Fibroblast of pulmonary artery (primary cell): Measurements from ENCODE around the gene UCHL3.

Experiments
- DNase-seq: peaks from one replicate; pipeline ENCODE4 v3.0.0-alpha.2; 2010; ENCODE audit warnings: low read depth
- H3K4me3 ChIP-seq: replicated peaks from 2 replicates; pipeline ENCODE4 v1.5.1; 2011; ENCODE audit warnings: low read depth, mild to moderate bottlenecking, control low read depth, low read length, moderate library complexity
- TF ChIP-seq, protein P1 (sequence below): IDR thresholded peaks from 2 replicates; pipeline ENCODE4 v1.5.1; 2011; ENCODE audit warnings: mild to moderate bottlenecking, control low read depth, low read length, inconsistent platforms; ENCODE audit errors: missing control alignments

The UCHL3 gene

DNA sequence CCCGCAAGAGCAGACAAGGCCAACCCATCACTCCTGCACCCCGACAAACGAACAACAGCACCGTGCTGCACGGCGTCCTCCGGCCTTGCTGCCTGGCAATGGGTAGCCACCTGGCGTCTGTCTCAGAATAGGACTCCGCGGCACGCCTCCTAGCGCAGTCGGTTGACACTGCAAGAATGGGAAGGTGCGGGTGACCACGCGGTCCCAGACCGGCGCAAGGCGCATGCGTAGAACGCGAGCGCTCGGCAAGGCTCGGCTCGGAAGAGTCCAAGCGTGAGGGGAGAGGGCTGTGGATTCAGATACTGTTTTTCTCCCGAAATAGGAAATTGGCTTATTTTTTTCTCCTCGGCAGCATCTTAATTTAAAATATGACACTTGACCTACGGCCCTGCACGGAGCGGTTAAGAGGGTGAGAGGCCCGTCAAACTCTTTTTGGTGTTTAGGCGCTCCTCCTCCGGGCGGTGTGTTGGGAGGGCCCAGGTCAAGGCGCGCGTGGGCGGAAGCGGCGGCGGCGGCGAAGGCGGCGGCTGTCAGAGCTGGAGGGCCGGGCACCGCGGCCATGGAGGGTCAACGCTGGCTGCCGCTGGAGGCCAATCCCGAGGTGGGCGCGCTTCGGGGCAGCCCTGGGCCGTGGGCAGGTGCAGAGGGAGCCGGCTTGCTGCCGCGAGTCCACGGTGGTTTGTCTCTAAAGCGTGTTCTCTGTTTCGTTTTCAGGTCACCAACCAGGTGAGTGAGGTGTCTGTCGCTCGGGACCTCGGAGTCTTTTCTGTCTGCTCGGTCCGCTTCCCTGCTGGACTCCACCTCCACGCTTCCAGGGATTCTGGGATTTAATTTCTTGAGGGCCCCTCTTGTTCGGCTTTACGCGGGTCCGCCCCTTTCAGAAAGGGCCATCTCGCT lies at the start of gene UCHL3:
UCHL3 (plus strand) TSS at position 530 of the 897 bp plus-strand sequence; CDS start at position 560, 30 bp downstream.
- TF ChIP-seq, protein P1, sequence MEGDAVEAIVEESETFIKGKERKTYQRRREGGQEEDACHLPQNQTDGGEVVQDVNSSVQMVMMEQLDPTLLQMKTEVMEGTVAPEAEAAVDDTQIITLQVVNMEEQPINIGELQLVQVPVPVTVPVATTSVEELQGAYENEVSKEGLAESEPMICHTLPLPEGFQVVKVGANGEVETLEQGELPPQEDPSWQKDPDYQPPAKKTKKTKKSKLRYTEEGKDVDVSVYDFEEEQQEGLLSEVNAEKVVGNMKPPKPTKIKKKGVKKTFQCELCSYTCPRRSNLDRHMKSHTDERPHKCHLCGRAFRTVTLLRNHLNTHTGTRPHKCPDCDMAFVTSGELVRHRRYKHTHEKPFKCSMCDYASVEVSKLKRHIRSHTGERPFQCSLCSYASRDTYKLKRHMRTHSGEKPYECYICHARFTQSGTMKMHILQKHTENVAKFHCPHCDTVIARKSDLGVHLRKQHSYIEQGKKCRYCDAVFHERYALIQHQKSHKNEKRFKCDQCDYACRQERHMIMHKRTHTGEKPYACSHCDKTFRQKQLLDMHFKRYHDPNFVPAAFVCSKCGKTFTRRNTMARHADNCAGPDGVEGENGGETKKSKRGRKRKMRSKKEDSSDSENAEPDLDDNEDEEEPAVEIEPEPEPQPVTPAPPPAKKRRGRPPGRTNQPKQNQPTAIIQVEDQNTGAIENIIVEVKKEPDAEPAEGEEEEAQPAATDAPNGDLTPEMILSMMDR = peak; percentile 92
- H3K4me3 ChIP-seq = peak within 1 kb of the TSS; percentile 99
- peak; percentile 98 for DNase-seq

DNA sequence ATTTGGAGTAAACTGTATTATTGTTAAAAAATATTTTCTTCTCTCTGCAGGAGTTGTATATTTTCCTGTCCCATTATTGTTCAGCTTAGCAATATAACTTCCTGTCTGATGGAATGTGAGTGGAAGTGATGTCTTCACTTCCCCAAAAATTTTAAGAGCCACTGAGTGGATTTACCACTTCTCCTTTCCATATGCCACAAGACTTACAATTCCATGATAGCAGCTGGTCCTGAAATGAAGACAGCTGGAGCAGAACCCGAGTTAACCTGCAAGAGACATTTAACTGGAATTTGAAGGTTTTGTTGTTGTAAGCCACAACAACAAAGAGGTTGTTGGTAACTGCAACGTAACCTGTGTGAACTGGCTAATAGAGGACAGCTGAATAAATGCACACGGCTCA lies 44.3 kb upstream of the UCHL3 start:
- H3K4me3 ChIP-seq = no peak overlapping the region
- DNase-seq = no peak
- TF ChIP-seq, protein P1 = no peak

DNA sequence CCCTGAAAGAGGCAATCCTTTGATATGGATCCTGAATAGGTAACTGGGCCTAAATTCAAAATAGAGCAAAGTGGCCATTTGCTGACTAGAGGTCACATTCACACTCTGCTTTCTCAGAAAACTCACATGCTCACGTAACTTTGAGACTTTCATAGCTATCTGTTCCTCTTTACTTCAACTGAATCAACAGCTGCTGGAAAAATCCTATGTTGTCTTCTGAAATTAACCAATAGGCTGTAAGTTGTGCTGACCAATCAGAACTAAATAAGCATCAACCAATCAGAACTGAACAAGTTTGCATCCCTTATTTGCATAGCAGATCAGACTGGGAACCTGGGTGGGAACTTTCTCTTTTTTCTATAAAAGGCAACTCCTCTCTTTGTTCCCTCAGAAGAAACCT lies 43.6 kb upstream of the UCHL3 start:
- no peak for DNase-seq
- TF ChIP-seq, protein P1 = no peak
- no peak overlapping the region for H3K4me3 ChIP-seq

DNA sequence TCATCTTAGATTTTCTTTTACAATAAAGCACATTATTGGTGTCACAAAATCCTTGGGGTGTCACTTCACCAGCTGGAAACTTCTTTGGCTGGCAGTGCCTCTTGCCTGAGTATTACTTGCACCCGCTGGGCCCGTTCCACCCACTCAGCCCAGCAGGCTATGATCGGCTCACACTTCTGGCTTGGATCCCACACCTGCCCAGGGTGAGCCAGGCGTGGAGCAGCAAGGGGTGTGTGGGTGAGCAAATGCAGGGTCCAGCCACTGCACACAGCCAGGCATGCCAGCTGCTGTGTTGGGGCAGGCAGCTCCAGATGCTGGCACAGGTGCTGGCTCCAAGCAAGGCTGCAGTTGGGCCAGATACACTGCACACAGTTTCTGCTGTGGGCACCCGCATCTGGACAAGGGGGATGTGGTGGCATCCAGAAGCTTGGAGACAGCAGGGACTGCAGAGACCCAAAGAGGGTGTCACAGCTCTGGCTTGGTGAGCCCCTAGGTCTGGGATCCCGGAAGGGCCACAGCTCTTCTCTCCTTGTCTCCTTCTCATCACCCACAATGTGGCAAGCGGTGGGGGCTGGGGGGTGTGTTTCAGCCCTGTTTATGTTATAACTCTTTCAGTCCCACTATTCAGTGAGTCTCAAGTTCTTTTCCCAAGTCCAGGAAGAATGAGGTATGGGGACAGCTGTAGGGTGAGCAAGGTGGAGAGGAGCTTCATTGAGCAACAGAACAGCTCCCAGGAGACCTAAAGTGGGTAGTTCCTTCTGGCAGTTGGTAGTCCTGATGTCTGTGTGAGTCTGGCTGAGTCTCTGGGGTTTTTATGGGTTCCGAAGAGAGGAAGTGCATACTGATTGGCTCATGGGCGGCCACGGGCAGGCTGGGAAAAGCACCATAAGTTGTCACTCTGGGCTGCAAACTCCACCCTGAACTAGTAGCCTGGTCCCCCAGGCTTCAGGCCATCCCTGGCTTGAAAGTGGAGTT lies 42.3 kb upstream of the UCHL3 start:
- TF ChIP-seq, protein P1 = no peak
- DNase-seq = no peak
- H3K4me3 ChIP-seq = no peak overlapping the region

DNA sequence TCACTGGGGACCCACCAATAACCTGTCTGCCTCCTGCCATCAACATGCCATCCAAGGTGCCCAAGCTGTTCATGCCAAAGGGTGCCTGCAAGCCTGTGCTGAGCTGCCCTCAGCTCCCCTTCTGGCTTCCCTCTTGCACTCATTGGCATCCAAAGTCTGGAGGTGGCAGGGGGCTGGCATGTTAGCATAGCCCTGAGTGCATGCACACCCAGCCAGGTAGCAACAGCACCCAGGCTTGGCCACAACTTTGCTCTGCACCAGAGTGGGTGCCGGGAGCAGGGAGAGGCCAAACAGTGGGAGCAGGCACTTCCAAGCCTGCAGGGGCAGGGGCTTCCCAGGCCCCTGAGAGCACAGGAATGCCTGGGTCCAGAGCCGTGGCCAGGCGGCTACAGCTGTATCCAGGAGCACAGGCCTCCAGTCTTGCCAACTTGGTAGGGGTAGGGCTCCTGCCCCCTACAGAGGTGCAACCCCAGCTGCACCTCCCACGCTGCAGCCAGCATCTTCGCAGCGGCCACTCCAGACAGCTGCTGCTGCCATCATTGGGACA lies 41.5 kb upstream of the UCHL3 start:
- DNase-seq = no peak
- no peak overlapping the region for H3K4me3 ChIP-seq
- TF ChIP-seq, protein P1 = no peak

DNA sequence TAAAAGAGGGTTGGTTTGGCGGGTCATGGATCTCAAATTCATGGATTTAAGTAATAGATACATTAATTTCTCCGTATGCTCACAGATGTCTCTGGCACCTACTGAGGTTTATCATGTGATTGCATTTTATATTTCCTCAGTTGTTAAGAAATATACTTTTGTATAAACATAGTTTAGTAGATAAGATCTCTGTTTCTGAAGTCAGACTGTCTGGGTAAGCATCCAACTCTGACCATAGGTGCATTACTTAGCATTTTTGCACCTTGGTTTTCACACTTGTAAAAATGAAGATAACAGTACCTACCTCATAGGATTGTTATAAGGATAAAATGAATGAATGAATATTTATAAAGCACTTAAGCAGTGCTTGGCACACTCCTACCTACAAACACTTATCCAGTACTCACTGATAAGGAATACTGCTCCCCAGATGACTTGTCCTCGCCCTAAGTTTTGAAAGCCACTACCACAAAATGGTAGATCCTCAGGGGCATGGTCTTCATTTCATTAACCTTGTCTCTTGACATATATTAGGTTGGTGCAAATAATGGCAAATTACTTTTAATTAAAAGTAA lies 38.5 kb upstream of the UCHL3 start:
- TF ChIP-seq, protein P1 = no peak
- H3K4me3 ChIP-seq = no peak overlapping the region
- no peak for DNase-seq
